ENCODE results near the gene IL37.

The IL37 gene

DNA sequence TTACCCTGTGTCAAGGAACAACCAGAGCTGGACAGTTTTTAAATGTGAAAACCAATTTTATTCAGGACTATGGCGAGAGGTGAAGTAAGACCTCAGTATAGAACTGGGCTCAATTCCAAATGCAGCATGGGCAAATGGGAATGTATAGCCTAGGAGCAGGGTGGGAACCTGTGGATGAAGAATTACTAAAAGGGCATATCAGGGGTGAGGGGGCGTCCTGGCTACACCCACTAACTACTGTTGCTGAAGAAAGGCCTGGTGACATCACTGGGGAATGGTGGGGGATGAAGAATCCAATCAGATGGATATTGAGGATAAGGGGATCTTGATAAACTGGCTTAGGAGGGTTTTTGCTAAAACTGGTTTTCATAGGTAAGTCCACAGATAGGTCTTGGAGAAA is 27.3 kb upstream of the IL37 start:
- no peak for TF ChIP-seq YY1 (IDR thresholded peaks at IDR 0.05; ENCODE audit: insufficient read depth, insufficient read length)
- no peak for TF ChIP-seq ZNF274 (IDR thresholded peaks at IDR 0.05; ENCODE audit: low read depth, low read length)
- no peak for TF ChIP-seq SUZ12 (IDR thresholded peaks at IDR 0.05; ENCODE audit: extremely low read depth, insufficient read depth, insufficient read length)
- no peak for DNase-seq (ENCODE audit: low read depth, low spot score)
- no peaks in the 10 kb centered on the region for H3K4me1 ChIP-seq (ENCODE audit: insufficient read depth, insufficient read length)
- no peak overlapping the region for H3K4me3 ChIP-seq (ENCODE audit: insufficient read length, low read depth)
- no peaks in the 10 kb centered on the region for H3K36me3 ChIP-seq (ENCODE audit: insufficient read depth, insufficient read length, low read length)
- no peaks in the 10 kb centered on the region for H3K9me3 ChIP-seq (ENCODE audit: insufficient read depth, low read length)
- H3K27me3 ChIP-seq (ENCODE audit: insufficient read depth, insufficient read length), result no peaks in the 10 kb centered on the region
- H3K9ac ChIP-seq (ENCODE audit: insufficient read length, low read depth), result no peak overlapping the region

DNA sequence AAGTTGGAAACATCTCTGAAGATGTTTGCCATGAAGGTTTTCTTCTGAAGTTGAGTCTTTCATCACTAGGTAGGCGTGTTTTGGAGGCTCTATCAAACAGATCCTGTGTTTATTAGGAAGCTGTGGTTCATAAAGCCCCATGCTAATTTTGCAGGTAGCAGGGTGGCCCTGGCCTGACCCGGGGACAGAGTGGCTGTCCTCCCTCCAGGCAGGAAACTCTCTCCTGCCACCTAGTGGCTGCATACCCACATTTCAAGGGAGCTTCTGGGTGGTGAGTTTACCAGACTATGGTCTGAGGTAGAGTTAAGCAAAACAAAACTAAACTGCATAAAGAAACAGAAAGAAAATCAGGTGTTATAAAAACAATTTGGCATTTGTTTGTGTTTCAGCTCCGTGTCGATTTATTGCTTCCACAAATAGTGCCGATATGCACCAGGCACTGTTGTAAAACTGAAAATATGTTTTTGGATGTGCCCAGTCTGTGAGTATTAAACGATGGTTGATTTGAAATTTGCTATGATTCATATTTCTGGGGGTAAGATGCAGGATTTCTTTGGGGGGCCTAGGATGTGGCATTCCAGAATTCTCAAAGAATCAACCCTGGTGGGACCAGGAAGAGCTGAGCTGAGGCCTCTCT is 26.0 kb upstream of the IL37 start:
- no peak overlapping the region for H3K9ac ChIP-seq (ENCODE audit: insufficient read length, low read depth)
- H3K4me1 ChIP-seq (ENCODE audit: insufficient read depth, insufficient read length), result no peaks in the 10 kb centered on the region
- TF ChIP-seq SUZ12 (IDR thresholded peaks at IDR 0.05; ENCODE audit: extremely low read depth, insufficient read depth, insufficient read length) (no peak), ZNF274 (IDR thresholded peaks at IDR 0.05; ENCODE audit: low read depth, low read length) (no peak), YY1 (IDR thresholded peaks at IDR 0.05; ENCODE audit: insufficient read depth, insufficient read length) (no peak)
- H3K27me3 ChIP-seq (ENCODE audit: insufficient read depth, insufficient read length), result no peaks in the 10 kb centered on the region
- peak; percentile 70 for DNase-seq (ENCODE audit: low read depth, low spot score)
- no peaks in the 10 kb centered on the region for H3K9me3 ChIP-seq (ENCODE audit: insufficient read depth, low read length)
- no peaks in the 10 kb centered on the region for H3K36me3 ChIP-seq (ENCODE audit: insufficient read depth, insufficient read length, low read length)
- no peak overlapping the region for H3K4me3 ChIP-seq (ENCODE audit: insufficient read length, low read depth)

- H3K27me3 ChIP-seq (ENCODE audit: insufficient read depth, insufficient read length), result no peaks in the 10 kb centered on the region
- no peak for DNase-seq (ENCODE audit: low read depth, low spot score)
- no peak overlapping the region for H3K9ac ChIP-seq (ENCODE audit: insufficient read length, low read depth)
- no peak for TF ChIP-seq YY1 (IDR thresholded peaks at IDR 0.05; ENCODE audit: insufficient read depth, insufficient read length)
- no peak for TF ChIP-seq SUZ12 (IDR thresholded peaks at IDR 0.05; ENCODE audit: extremely low read depth, insufficient read depth, insufficient read length)
- no peak for TF ChIP-seq ZNF274 (IDR thresholded peaks at IDR 0.05; ENCODE audit: low read depth, low read length)
- no peak overlapping the region for H3K4me3 ChIP-seq (ENCODE audit: insufficient read length, low read depth)
- no peaks in the 10 kb centered on the region for H3K9me3 ChIP-seq (ENCODE audit: insufficient read depth, low read length)
- H3K36me3 ChIP-seq (ENCODE audit: insufficient read depth, insufficient read length, low read length), result no peaks in the 10 kb centered on the region
- H3K4me1 ChIP-seq (ENCODE audit: insufficient read depth, insufficient read length), result no peaks in the 10 kb centered on the region
Observed at GRCh38 chr2:112885506-112885902, 25.5 kb upstream of the IL37 start.

DNA sequence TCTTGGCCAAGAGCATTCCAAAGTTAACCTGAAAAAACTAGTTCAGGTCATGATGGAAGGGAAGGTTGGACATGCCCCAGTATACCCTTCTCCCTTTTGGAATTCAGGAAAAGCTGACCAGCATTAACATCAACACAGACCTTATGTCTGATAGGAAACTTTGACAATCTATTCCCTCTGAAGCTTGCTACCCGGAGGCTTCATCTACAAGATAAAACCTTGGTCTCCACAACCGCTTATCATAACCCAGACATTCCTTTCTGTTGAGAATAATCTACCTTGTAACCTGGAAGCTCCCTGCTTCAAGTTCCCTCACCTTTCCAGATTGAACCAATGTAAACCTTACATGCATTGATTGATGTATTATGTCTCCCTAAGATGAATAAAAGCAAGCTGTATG is 24.7 kb upstream of the IL37 start:
- TF ChIP-seq ZNF274 (IDR thresholded peaks at IDR 0.05; ENCODE audit: low read depth, low read length) (no peak), SUZ12 (IDR thresholded peaks at IDR 0.05; ENCODE audit: extremely low read depth, insufficient read depth, insufficient read length) (no peak), YY1 (IDR thresholded peaks at IDR 0.05; ENCODE audit: insufficient read depth, insufficient read length) (no peak)
- no peaks in the 10 kb centered on the region for H3K36me3 ChIP-seq (ENCODE audit: insufficient read depth, insufficient read length, low read length)

GRCh38 chr2:112887964-112888749 is 22.8 kb upstream of the IL37 start:
- Histone ChIP-seq H3K4me1 (ENCODE audit: insufficient read depth, insufficient read length) (no peaks in the 10 kb centered on the region), H3K4me3 (ENCODE audit: insufficient read length, low read depth) (no peak overlapping the region), H3K9ac (ENCODE audit: insufficient read length, low read depth) (no peak overlapping the region), H3K9me3 (ENCODE audit: insufficient read depth, low read length) (no peaks in the 10 kb centered on the region), H3K36me3 (ENCODE audit: insufficient read depth, insufficient read length, low read length) (no peaks in the 10 kb centered on the region), H3K27me3 (ENCODE audit: insufficient read depth, insufficient read length) (no peaks in the 10 kb centered on the region)
- no peak for DNase-seq (ENCODE audit: low read depth, low spot score)
- no peak for TF ChIP-seq YY1 (IDR thresholded peaks at IDR 0.05; ENCODE audit: insufficient read depth, insufficient read length)
- TF ChIP-seq ZNF274 (IDR thresholded peaks at IDR 0.05; ENCODE audit: low read depth, low read length), result no peak
- no peak for TF ChIP-seq SUZ12 (IDR thresholded peaks at IDR 0.05; ENCODE audit: extremely low read depth, insufficient read depth, insufficient read length)

More for the DNA sequence above, 24.7 kb upstream of the IL37 start:
- H3K27me3 ChIP-seq (ENCODE audit: insufficient read depth, insufficient read length), result no peaks in the 10 kb centered on the region
- no peak overlapping the region for H3K4me3 ChIP-seq (ENCODE audit: insufficient read length, low read depth)
- no peaks in the 10 kb centered on the region for H3K9me3 ChIP-seq (ENCODE audit: insufficient read depth, low read length)
- no peaks in the 10 kb centered on the region for H3K4me1 ChIP-seq (ENCODE audit: insufficient read depth, insufficient read length)
- no peak overlapping the region for H3K9ac ChIP-seq (ENCODE audit: insufficient read length, low read depth)
- DNase-seq (ENCODE audit: low read depth, low spot score), result no peak

GRCh38 chr2:112889976-112890375 is 21.0 kb upstream of the IL37 start:
- Histone ChIP-seq H3K4me3 (ENCODE audit: insufficient read length, low read depth) (no peak overlapping the region), H3K9ac (ENCODE audit: insufficient read length, low read depth) (no peak overlapping the region), H3K9me3 (ENCODE audit: insufficient read depth, low read length) (no peaks in the 10 kb centered on the region), H3K27me3 (ENCODE audit: insufficient read depth, insufficient read length) (no peaks in the 10 kb centered on the region), H3K4me1 (ENCODE audit: insufficient read depth, insufficient read length) (no peaks in the 10 kb centered on the region), H3K36me3 (ENCODE audit: insufficient read depth, insufficient read length, low read length) (no peaks in the 10 kb centered on the region)
- DNase-seq (ENCODE audit: low read depth, low spot score), result no peak
- TF ChIP-seq YY1 (IDR thresholded peaks at IDR 0.05; ENCODE audit: insufficient read depth, insufficient read length) (no peak), ZNF274 (IDR thresholded peaks at IDR 0.05; ENCODE audit: low read depth, low read length) (no peak), SUZ12 (IDR thresholded peaks at IDR 0.05; ENCODE audit: extremely low read depth, insufficient read depth, insufficient read length) (no peak)

GRCh38 chr2:112891385-112891831 is 19.6 kb upstream of the IL37 start:
- DNase-seq (ENCODE audit: low read depth, low spot score), result no peak
- Histone ChIP-seq H3K36me3 (ENCODE audit: insufficient read depth, insufficient read length, low read length) (no peaks in the 10 kb centered on the region), H3K4me1 (ENCODE audit: insufficient read depth, insufficient read length) (no peaks in the 10 kb centered on the region), H3K9ac (ENCODE audit: insufficient read length, low read depth) (no peak overlapping the region), H3K9me3 (ENCODE audit: insufficient read depth, low read length) (no peaks in the 10 kb centered on the region), H3K27me3 (ENCODE audit: insufficient read depth, insufficient read length) (no peaks in the 10 kb centered on the region), H3K4me3 (ENCODE audit: insufficient read length, low read depth) (no peak overlapping the region)
- no peak for TF ChIP-seq SUZ12 (IDR thresholded peaks at IDR 0.05; ENCODE audit: extremely low read depth, insufficient read depth, insufficient read length)
- no peak for TF ChIP-seq ZNF274 (IDR thresholded peaks at IDR 0.05; ENCODE audit: low read depth, low read length)
- no peak for TF ChIP-seq YY1 (IDR thresholded peaks at IDR 0.05; ENCODE audit: insufficient read depth, insufficient read length)
